ENCODE measurements around the gene SUV39H2.
"Not testable (repeated sequence)": the region's sequence is repeated elsewhere in the genome, so short reads cannot be mapped to it uniquely, and the experiment has no call there.

SUV39H2 gene

DNA sequence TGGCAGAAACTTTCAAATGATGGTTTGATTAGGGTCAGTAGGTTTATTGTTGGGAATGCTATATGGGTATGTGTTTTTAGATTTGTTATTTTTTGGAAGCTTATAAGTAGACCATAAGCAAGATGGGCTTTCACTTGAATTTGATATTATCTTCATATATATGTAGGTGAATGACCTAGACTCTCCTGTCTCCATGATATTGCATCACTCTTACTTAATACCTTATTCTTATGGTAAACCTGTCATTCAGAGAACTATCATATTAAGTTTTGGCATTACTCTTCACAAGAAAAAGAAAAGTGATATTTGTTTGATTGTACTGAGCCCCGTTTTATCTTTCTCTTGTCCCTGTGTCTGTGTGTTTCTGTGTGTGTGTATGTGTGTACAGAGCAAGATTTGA is 23.2 kb upstream of the SUV39H2 start:
- in situ Hi-C loops (cut with MboI; ENCODE audit: low sequenced_read_pairs, unreplicated experiment) = no loop called here
- TF ChIP-seq, protein P1, sequence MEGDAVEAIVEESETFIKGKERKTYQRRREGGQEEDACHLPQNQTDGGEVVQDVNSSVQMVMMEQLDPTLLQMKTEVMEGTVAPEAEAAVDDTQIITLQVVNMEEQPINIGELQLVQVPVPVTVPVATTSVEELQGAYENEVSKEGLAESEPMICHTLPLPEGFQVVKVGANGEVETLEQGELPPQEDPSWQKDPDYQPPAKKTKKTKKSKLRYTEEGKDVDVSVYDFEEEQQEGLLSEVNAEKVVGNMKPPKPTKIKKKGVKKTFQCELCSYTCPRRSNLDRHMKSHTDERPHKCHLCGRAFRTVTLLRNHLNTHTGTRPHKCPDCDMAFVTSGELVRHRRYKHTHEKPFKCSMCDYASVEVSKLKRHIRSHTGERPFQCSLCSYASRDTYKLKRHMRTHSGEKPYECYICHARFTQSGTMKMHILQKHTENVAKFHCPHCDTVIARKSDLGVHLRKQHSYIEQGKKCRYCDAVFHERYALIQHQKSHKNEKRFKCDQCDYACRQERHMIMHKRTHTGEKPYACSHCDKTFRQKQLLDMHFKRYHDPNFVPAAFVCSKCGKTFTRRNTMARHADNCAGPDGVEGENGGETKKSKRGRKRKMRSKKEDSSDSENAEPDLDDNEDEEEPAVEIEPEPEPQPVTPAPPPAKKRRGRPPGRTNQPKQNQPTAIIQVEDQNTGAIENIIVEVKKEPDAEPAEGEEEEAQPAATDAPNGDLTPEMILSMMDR (IDR thresholded peaks at IDR 0.05; ENCODE audit: borderline replicate concordance, control extremely low read depth, extremely low read depth, insufficient read depth, missing control alignments) = no peak

GRCh38 chr10:14858338-14858960 is 20.2 kb upstream of the SUV39H2 start:
- in situ Hi-C loops (cut with MboI; ENCODE audit: low sequenced_read_pairs, unreplicated experiment) = no loop called here

More for the DNA sequence above, 23.2 kb upstream of the SUV39H2 start:
- DNase-seq (ENCODE audit: low spot score) = no peak

GRCh38 chr10:14859043-14859442 is 19.6 kb upstream of the SUV39H2 start:
- DNase-seq (ENCODE audit: low spot score) = no peak
- TF ChIP-seq, protein P1 (IDR thresholded peaks at IDR 0.05; ENCODE audit: borderline replicate concordance, control extremely low read depth, extremely low read depth, insufficient read depth, missing control alignments) = no peak
- in situ Hi-C loops (cut with MboI; ENCODE audit: low sequenced_read_pairs, unreplicated experiment) = no loop called here

More at GRCh38 chr10:14858338-14858960, 20.2 kb upstream of the SUV39H2 start:
- TF ChIP-seq, protein P1 (IDR thresholded peaks at IDR 0.05; ENCODE audit: borderline replicate concordance, control extremely low read depth, extremely low read depth, insufficient read depth, missing control alignments) = no peak
- DNase-seq (ENCODE audit: low spot score) = no peak

DNA sequence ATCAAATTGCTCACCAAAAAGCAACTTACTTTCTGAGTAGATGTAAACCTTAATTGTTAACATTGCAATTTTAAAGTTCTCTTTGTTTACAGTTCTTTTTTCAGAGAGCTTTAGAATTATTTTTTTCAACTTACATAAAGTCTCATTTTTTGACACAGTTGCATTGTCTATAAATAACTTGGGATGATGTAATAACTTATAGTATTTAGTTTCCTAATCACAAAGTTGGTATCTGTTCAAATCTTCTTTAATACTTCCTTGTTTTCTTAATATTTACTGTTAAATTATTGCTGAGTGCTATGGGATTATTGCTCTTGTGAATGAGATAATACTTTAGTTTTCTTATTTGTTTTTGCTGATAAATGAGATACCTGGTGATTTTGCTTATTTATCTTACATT is 18.9 kb upstream of the SUV39H2 start:
- in situ Hi-C loops (cut with MboI; ENCODE audit: low sequenced_read_pairs, unreplicated experiment) = no loop called here
- TF ChIP-seq, protein P1 (IDR thresholded peaks at IDR 0.05; ENCODE audit: borderline replicate concordance, control extremely low read depth, extremely low read depth, insufficient read depth, missing control alignments) = no peak
- no peak for DNase-seq (ENCODE audit: low spot score)

DNA sequence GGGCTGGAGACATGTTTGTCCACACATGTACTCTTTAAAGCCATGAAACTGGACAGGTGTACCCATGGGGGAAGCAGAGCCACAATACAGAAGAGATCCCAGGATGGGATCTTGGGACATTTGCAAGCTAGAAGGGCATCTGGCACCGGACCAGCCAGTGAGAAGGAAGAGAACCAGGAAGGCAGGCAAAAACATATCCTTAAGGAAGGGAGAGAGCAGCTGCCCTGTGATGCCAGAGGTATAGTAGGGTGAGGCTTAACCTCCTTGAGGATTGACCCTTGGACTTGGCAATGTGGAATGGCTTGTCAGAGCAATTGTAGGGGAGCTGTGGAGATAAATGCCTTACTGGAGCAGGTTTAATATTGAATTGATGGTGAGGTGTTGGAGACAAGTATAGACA is 17.9 kb upstream of the SUV39H2 start:
- TF ChIP-seq, protein P1 (IDR thresholded peaks at IDR 0.05; ENCODE audit: borderline replicate concordance, control extremely low read depth, extremely low read depth, insufficient read depth, missing control alignments) = no peak
- no peak for DNase-seq (ENCODE audit: low spot score)
- in situ Hi-C loops (cut with MboI; ENCODE audit: low sequenced_read_pairs, unreplicated experiment) = no loop called here

DNA sequence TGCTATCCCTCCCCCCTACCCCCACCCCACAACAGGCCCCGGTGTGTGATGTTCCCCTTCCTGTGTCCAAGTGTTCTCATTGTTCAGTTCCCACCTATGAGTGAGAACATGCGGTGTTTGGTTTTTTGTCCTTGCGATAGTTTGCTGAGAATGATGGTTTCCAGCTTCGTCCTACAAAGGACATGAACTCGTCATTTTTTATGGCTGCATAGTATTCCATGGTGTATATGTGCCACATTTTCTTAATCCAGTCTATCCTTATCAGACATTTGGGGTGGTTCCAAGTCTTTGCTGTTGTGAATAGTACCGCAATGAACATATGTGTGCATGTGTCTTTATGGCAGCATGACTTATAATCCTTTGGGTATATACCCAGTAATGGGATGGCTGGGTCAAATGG is 14.2 kb upstream of the SUV39H2 start:
- DNase-seq (ENCODE audit: low spot score); in situ Hi-C loops (cut with MboI; ENCODE audit: low sequenced_read_pairs, unreplicated experiment): not testable (repeated sequence)

GRCh38 chr10:14864871-14865270 is 13.8 kb upstream of the SUV39H2 start:
- DNase-seq (ENCODE audit: low spot score); in situ Hi-C loops (cut with MboI; ENCODE audit: low sequenced_read_pairs, unreplicated experiment): not testable (repeated sequence)

Measured in GM13976 (cell line).